HTERT RPE-1 (cell line): ENCODE measurements around the gene PHF2.

Source experiments
- in situ Hi-C: fragments of 300-500 bp; cut with MboI; formaldehyde crosslinking; loops from 4 replicates; pipeline ENCODE4 v1.14.3; 2020; ENCODE audit warnings: low sequenced_read_pairs

Gene PHF2

DNA sequence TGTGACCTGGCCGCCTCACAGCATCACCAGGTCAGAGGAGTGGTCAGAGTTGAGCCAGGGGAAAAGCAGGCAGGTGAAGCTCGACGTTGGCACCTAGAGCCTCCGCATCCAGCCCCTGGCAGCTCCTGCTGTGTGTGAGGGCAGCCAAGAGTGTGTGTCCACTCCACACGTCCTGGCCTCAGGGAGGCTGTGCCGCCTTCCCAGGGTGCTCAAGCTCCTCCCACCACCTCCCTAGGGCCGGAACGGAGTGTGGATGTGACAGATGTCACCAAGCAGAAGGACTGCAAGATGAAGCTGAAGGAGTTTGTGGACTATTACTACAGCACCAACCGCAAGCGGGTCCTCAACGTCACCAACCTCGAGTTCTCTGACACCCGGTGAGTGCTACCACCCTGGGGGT is 72.5 kb downstream of the PHF2 start:
- in situ Hi-C loops = no loop called here

DNA sequence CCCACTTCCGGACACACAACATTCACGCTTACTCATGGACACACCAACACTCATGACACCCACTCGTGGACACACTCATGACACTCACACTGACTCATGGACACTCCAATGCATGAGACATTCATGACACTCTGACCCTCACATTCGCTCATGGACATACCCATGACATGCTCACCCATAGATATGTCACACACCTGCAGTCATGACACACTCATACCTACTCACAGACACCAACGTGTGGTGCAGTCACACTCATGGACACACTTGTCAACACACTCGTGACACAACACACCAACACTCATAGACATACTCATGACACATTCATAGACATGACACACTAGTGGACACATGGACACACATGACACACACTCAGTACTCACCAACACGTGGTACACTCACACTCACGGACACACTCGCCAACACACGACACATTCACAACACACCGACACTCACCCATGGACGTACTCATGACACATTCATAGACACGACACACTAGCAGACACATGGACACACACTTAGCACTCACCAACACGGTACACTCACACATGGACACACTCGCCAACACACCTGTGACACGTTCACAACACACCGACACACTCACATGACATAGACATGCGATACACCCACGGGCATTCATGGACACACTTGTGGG is 73.4 kb downstream of the PHF2 start:
- in situ Hi-C loops = no loop called here

DNA sequence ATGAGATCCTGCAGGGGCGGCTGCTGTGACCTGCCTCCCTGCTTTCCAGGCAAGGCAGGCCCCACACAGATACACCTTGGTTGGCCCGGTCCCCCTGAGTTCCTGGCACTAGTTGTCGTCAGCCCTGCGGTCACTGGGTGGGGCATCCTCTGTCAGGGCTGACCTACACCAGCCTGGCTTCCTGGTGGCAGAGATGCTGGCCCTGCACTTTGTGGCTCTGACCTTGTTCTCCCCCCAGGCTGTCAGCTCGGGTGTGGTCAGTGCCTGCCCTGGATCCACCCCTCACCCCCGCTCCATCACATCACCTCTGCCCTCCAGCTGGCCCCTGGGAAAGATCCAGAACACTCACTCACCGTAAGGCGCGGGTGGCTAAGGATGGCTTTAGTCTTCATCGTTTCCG is 74.1 kb downstream of the PHF2 start:
- in situ Hi-C loops = no loop called here

DNA sequence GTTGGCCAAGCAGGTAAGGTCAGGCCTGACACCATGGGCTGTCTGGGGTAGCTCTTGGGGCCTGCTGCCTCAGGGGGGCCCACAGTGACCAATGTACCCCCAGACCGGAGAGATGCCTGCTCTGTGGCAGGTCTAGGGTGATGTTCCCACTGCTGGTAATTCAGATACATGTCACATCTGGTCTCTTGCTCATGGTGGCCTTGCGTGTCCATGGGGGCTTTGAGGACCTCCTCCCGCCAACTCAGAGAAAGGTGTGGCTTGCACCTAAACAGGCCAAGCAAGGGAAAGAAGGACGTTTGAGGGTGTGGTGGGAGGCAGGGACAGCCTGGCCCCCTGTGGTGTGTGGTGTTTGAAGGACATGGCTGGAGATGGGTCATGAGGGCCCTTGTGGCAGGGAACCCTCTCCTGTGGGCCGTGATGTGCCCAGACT is 75.2 kb downstream of the PHF2 start:
- in situ Hi-C loops = no loop called here

DNA sequence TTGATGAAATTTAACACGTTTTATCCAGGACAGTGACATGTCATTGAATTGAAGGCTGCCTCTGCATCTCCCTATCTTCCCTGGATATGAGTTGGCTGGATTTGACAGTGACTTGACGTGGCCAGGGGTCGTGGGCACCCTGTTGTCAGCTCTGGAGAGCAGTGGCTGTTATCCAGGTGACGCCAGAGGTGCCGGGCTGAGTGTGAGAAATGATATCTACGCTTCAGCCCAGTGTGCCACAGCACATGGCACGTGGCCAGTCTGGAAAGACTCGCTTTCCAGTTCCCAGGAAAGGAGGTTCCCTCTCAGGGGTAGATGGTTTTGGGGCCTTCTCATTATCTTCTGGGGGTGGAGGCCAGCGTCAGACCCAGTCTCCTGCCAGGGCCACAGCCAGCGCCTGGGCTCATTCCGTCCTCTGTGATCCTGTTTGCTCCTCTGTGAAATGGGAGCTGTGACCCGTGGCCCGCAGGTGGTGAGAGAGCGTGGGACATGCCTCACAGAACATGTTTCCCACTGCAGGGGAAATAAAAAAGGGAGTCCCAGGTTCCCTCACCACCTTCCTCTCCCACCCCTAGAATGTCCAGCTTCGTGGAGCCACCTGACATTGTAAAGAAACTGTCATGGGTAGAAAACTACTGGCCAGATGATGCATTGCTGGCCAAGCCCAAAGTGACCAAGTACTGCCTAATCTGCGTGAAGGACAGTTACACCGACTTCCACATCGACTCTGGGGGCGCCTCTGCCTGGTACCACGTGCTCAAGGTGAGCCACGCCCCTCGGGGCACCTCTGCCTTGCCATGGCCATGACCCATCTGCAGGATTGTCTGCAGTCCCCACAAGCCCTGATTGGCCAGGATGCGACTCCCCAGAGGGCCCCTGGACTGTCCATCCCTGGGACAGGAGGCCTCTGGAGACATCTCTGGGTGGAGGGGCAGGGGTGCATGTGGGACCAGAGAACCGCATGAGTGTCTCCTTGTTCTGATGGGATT is 76.5 kb downstream of the PHF2 start:
- in situ Hi-C loops = no loop called here

DNA sequence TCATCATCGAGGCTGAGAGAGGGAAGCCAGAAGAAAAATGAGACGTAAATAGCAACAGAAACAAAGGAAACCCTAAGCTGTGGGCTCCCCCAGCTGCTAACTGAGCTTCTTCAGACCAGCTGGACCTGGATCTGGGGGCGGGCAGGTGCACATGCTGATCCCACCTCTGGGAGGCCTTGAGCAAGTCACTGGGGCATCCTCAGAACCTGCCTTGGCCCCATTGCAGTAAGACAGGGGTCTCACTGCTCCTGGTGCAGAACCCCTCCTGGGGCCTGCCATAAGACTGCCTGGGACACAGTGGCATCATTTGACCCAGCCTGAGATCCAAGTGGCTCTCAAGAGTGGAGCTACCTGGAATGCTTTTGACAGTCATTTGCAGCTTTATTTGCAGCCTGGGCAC is 77.4 kb downstream of the PHF2 start:
- in situ Hi-C loops = no loop called here

DNA sequence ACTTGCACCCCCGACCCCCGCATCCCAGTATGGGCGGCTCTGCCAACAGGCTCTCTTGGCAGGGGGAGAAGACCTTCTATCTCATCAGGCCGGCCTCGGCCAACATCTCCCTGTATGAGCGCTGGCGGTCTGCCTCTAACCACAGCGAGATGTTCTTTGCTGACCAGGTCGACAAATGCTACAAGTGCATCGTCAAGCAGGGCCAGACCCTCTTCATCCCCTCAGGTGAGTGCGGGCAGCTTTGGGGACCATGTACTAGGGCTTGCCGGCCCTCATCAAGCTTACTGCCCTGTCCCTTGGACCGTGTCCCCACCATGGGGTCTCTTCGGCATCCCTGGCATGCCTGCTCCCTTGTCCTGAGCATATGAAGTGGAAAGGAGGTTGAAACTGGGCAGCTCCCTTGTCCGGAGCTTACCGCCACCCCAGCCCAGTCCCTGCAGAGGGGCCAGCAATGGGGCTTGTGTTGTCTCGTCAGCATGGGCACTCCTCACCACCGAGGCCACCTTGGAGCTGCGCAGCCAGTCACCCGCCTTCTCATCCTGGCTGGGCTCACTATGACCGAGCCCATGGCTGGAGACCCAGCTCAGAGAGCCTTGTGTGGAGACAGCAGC is 78.1 kb downstream of the PHF2 start:
- in situ Hi-C loops = no loop called here

DNA sequence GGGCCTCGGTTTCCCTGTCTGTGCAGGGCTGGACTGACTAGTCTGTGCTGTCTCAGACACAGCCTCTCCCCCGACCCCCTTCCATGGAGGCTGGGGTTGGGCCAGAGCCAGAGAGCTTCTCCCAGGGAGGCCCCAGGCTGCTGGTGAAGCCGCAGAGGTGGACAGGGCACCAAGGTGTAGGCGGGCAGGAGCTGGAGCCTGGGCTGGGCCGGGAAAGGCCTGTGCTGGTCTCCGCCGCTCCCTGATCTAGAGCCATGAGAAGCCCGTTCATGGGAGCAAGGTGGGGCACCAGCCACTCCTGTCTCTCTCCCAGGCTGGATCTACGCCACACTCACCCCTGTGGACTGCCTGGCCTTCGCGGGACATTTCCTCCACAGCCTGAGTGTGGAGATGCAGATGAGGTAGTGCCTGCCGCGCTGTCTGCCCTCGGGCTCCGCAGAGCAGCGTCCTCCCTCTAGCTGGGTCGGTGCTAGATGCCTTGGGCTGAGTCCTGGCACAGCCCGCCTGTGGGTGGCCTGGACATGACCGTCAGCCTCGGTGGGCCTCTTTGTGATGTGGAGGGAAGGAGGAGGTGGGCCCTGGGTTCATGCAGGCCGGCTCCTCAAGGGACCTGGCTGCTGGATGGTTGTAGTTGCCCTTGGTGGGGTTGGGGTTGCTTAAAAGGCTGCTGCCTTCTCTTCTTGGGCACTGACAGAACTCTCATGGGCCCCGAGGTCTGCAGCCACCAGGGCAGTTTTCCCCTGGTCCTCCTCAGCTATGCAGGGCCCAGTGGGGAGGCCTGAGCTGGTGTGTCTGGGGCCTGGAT is 79.4 kb downstream of the PHF2 start:
- in situ Hi-C loops = no loop called here

DNA sequence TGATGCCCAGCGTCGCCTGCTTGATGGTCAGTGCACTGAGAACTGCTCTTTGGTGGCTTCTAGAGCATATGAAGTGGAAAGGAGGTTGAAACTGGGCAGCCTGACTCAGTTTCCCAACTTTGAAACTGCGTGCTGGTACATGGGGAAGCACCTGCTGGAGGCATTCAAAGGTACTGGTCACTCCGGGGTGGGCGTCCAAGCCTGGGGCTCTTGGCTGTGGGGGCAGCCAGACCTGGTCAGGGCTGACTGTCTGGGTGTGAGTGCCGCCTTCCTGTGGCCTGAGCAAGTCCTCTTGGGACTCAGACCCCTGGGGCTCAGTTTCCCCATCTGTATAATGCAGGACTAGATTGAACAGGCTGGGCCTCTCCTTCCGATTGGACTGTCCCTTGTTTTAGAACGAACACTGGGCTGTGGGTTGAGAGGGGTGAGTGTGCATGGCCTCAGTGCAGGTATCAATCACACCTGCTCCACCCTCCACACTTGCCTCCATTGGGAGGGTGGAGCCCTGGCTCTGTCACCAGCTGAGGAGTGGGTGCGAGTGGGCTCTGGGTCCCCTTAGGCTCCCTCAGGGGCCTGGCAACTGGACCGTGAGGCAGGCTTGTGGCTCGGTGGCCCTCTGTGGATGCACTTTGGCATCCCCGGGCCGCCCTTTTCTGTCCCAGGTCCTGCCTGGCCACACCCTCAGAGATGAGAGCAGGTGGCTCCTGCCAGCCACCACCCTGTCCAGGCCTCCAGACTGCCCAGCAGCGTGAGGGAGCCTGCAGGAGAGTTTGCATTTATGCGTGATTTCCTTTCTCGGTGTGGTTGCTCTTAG is 80.2 kb downstream of the PHF2 start:
- in situ Hi-C loops = no loop called here

DNA sequence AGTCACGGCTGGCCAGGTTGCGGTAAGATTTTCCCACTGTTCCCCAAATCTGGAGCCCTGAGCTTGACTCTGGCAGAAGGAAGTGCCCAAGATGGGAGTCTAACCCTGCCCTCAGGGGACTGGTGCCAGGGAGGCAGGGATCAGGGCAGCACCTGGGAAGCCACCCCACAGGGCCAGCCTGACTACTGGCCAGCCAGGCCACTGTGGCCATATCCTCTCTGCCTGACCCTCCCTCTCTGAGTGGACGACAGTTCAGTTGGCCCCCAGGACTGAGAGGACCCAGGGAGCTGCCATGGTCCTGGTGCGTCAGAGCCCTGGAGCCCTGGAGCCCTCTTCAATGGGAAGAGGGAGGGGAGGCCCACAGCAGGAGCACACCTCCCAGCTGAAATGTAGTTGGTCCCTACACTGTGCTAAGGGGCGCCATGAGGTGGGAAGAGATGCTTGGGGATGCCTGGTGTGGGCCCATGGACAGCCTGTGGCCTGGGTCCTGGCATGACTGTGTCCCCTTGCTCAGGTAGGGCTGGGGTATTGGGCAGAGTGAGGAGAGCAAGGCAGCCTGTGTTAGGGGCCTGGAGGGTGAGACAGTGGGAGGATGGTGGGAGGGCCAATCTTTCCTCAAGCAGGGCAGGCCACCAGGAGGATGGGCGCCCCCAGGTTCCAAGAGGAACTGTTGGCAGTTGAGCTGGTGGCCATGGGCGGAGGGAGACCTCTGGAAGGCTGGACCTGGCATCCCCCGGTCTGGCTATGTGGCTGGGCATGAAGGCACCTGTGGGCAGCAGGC is 81.1 kb downstream of the PHF2 start:
- in situ Hi-C loops = no loop called here

DNA sequence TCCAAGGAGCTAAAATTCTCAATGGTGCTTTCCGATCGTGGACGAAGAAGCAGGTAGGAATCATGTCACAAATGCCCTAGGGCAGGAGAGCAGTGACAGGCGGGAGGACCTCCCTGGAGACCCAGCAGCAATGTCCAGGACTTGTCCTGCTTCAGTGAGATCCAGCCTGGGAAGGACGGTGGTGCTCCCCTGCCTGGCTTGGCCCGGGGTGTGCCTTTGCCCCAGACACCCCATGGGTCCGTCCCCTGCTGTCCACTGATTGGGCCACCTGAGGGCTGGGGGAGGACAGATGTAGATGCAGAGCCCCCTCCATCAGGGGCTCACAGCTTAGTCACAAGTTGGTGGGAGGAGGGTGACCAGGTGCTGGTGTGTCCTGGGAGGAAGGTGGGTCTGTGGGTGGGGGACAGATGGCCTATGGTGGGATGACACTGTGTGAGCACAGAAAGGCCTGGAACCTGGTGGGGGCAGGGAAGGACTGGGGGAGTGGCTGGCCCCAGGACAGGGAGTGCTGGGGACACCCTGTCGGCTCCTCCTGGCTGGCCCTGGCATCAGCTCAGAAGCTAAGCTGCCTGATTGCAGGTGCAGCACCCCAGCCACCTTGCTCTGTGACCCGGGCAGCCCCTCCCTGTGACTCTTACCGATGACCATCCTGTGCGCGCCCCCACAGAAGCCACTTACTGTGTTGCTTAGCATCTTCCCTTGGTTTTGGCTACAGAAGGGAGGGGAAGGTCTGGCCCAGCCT is 82.0 kb downstream of the PHF2 start:
- in situ Hi-C loops = no loop called here

DNA sequence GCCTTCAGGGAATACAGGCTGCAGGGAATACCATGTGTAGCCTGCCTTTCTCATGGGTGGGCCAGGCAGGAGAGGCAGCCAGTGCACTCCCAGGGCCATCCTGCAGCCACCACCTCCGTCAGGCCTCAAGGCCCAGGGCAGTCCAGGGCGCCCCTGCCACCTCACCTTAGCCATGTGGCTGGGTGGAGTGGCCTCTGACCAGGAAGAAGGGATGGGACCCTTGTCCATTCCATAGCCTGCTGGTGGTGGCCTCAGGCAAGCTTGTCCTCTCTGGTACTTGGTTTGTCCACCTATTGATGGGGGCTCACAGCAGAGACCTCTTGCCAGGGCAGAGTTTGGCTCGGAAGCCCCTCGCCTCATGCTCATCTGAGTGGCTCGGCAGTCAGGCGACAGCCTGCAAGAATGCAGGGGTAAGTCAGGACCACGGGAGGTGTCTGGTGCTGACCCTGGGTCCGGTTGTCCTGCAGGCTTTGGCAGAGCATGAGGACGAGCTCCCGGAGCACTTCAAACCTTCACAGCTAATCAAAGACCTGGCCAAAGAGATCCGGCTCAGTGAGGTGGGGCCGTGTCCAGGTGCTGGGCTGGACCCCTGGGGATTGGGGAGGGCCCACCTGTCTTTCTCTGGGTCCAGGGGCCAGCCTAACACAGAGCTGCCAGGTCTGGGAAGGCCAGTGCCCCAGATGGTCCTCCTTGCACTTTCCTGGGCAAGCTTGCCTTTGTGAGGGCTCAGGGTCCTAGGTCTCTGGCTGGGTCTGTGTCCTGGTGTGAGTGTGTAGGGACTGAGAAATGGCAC is 82.9 kb downstream of the PHF2 start:
- in situ Hi-C loops = no loop called here

DNA sequence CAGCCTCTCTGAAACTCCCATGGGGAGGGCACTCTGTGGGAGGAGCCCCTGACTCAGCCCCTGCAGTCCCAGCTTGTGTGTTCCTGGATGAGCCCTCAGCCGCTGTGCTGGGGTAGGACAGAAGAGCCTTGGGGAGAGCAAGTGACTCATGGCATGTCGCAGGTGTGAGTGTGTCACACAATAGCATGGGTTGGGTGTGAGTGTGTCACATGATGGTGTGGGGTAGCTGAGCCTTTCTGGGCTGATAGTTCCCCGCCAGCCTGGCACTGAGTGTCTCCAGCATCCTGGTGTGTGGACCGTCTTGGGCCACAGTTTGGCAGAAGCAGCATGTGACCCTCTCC is 83.4 kb downstream of the PHF2 start:
- in situ Hi-C loops = no loop called here

DNA sequence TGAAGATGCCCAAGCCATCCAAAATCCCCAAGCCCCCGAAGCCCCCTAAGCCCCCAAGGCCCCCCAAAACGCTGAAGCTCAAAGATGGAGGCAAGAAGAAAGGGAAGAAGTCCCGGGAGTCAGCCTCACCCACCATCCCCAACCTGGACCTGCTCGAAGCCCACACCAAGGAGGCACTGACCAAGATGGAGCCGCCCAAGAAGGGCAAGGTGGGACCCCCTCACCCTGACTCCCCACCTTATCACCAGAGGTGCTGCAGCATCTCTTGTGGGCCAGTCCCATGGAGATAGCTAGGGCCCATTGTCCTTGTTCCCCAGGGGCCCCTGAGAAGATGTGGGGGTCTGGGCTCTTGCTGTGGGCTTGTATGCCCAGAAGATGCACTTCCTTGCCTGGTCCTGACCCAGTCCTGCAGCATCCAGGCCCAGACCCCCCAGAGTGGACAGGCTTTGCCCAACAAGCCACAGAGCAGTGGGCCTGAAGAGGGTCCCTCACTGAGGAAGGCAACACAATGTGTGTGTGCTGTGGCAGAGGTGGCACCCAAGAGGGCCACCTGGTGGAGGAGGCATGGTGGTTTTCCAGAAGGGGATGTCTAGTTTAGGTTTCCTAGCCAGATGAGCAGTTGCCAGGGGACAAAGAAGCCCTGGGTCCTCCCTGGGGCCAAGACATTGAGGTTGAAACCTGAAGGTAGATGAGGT is 84.1 kb downstream of the PHF2 start:
- in situ Hi-C loops = no loop called here

DNA sequence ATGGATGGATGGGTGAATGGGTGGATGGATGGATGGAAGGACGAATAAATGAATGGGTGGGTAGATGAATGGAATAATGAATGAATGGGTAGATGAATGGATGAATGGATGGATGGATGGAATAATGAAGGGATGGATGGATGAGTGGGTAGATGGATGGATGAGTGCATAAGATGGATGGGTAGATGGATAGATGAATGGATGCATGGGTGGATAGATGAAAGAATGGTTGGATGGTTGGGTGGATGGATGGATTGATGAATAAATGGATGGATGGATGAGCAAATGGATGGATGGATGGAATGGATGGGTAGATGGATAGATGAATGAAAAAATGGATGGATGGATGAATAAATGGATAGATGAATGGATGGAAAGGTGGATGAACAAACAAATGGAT is 85.2 kb downstream of the PHF2 start:
- in situ Hi-C loops = no loop called here

DNA sequence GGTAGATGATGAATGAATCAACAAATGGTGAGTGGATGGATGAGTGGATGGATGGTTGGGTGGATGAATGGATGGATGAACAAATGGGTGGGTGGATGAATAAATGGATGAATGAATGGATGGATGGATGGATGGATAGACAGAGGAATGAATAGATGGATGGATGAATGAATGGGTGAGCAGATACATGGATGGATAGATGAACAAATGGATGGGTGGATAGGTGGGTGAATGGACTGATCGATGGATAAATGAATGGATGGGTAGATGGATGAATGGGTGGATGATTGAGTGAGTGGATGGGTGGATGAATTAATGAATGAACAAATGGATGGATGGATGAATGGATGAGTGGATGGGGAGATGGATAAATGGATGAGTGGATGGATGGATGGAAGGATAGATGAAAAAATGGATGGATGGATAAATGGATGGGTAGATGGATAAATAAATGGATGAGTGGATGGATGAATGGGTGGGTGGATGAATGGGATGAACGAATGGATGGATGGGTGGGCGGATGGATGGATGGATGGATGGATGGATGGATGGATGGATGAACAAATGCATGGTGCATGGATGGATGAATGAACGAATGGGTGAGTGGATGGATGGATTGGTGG is 85.7 kb downstream of the PHF2 start:
- in situ Hi-C loops = no loop called here

DNA sequence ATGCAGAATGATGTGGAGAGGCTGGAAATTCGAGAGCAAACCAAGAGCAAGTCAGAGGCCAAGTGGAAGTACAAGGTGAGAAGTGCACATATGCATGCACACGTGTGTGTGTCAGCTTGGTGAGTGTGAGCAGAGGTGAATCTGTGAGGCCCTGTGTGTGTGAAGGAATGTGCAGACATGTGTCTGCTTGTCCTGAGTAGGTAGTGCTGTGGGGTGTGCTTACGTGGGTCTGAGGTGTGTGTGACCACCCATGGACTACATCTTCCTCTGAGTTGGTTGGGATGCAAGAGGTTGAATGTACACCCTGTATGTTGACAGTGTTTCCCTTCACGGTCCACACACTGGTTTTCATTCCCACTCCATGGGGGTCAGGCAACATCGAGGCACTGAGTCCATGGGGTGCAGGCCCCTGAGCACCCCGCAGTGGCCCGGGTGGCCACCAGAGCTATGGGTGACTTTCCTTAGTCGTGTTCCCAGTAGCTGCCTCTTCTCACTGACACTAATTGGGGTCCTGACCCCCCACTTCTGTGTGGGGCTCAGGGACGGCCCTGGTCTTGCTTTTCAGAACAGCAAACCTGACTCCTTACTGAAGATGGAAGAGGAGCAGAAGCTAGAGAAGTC is 86.7 kb downstream of the PHF2 start:
- in situ Hi-C loops = no loop called here
